22Rv1 (cell line): ENCODE results near the gene STUM.

Experiments used
- H3K27ac ChIP-seq: fragments of 450-650 bp; 2 replicates; pipeline ENCODE4 v1.5.1; 2017
- ZFX ChIP-seq: fragments of 450-650 bp; IDR thresholded peaks from 2 replicates; pipeline ENCODE4 v1.6.1; 2017; ENCODE audit warnings: antibody characterized with exemption, borderline replicate concordance
- TF ChIP-seq, protein P1 (sequence below): fragments of 450-650 bp; IDR thresholded peaks from 2 replicates; pipeline ENCODE4 v1.5.1; 2017; ENCODE audit warnings: mild to moderate bottlenecking

Gene STUM

DNA sequence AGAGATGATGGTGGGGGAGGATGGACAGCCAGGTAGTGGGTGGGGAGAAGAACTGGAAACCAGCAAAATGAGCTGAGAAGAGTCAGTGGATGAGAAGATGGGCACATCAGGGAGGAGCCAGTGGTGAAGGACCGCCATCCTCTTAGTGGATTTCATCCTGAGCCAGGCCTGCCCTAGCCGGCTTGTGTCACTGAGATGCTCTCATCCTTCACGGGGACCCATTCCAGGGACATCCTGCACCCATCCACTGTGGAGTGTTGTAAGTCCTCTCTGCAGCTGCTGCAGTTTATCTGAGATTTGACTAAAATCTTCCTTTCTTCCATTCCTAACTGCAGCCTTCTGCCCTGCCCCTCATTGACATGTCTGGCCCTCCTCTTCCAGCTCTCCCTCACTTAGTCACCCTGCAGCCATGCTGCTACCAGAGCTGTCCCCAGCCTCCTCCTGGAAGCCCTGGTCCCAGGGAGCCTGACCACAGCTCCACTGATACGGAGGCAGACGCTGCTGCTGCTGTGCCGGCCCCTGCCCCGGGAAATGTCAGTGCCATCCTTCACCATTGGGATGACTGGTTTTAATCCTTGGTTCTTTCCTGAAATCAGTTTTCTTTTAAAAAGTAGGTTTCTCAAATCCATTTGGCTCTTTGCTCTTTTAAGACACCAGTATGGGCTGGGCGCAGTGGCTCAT, 33.2 kb downstream of the STUM start:
- no peak overlapping the region for H3K27ac ChIP-seq
- TF ChIP-seq ZFX, result no peak
- TF ChIP-seq, protein P1, sequence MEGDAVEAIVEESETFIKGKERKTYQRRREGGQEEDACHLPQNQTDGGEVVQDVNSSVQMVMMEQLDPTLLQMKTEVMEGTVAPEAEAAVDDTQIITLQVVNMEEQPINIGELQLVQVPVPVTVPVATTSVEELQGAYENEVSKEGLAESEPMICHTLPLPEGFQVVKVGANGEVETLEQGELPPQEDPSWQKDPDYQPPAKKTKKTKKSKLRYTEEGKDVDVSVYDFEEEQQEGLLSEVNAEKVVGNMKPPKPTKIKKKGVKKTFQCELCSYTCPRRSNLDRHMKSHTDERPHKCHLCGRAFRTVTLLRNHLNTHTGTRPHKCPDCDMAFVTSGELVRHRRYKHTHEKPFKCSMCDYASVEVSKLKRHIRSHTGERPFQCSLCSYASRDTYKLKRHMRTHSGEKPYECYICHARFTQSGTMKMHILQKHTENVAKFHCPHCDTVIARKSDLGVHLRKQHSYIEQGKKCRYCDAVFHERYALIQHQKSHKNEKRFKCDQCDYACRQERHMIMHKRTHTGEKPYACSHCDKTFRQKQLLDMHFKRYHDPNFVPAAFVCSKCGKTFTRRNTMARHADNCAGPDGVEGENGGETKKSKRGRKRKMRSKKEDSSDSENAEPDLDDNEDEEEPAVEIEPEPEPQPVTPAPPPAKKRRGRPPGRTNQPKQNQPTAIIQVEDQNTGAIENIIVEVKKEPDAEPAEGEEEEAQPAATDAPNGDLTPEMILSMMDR, result no peak

DNA sequence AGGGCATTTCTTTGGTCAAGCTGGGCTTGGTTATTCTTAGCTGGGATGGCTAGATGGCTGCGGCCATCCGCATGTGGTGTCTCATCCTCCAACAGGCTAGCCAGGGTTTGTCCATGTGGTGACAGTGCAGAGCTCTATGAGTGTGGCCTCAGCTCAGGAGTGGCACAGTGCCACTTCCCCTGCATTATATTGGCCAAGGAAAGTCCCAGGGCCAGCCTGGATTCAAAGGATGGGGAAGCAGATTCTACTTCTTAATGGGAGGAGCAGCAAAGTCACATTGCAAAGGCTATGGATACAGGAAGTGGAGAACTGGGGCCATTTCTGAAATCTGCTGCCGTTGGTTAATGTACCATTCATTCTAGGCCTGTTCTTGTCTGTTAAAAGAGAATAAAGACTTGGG, 34.4 kb downstream of the STUM start:
- H3K27ac ChIP-seq, result no peak overlapping the region
- TF ChIP-seq, protein P1, result no peak
- TF ChIP-seq ZFX, result no peak

DNA sequence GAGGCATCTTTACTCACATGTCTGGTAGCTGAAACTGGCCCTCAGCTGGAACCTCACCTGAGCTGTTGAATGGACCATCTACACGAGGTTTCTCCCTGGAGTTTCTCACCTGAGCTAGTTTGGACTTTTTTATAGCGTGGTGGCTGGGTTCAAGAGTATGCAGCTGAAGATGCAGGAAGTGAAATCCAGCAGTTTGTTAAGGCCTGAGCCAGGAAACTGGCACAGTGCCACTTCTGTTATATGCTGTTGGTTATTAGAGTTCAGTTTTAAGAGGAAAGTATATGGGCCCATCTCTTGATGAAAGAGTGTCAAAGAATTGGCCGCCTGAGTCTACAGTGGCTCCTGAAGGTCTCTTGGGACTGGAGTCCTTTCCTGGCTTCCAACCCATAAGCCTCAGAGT, 35.6 kb downstream of the STUM start:
- H3K27ac ChIP-seq, result no peak overlapping the region
- no peak for TF ChIP-seq ZFX
- TF ChIP-seq, protein P1, result no peak

DNA sequence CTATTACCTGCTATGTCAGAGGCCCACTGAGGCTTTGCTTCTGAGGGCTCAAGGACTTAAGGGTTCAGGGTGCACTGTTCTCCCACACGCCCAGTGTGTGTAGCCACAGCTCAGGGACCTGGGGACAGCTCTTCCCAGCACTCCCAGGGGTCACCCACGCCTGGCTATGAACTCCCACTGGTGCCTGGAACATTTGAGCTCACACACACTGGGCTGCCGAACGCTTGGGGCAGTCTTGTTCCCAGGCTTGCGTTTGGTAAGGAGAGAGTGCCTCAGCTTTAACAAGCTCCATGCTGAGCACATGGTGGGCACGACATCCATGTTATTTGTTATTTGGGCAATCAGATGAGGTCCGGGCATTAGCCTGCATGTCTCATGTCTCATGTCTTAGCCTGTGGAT, 37.6 kb downstream of the STUM start:
- no peak for TF ChIP-seq ZFX
- TF ChIP-seq, protein P1, result no peak
- H3K27ac ChIP-seq, result no peak overlapping the region

DNA sequence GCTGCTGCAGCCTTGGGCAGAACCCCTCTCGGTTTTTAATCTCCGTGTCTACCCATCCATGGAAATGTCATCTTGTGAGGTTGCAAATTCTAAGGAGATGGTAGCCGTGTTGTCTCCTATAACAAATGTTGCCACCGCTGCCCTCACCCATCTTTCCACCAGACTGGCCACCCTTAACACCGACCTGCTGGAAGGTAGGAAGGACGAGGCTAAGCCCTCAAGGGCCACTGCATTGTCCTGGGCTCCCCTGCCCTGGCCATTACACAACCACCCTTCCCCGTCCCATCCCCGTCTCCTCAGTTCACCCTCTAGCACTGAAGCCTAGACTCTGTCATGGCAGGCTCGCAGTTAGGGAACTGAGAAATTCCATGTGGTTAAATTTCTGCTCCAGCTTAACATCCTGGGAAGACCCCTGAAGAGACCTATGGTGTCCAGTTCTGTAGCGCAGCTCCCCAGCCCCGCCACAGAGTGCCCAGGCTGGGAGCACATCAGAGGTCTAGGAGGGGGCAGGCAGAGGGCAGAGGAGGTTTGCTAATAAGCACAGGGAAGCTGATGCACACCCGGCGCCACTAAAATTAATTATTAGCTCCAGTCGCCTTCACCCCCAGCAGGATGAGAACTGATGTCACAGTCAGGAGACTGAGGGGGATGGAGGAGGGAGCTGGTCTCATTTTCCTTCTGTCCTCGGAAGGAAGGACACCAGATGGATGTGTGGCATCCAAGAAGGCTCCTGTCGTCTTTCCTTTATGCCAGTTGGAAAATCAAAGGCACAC, 38.3 kb downstream of the STUM start:
- no peak overlapping the region for H3K27ac ChIP-seq
- TF ChIP-seq, protein P1, result no peak
- TF ChIP-seq ZFX, result no peak

DNA sequence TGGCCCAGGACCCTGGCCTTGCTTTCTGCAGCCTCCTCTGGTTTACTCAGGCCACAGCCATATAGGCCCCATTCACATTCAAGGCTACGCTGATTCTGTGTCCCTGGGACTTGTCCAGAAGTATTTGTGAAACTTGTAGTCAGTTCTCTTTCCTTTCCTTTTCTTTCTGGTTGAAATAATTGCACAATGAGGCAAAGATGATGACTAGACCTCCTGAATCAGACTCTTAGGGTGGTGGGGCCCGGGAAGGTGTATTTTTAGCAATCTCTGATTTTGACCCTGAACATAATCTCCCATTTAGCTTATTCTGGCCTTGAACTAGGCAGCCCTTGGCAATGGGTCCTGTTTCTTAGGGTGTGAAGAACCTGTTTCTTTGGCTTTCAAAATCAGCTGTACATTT, 39.9 kb downstream of the STUM start:
- no peak overlapping the region for H3K27ac ChIP-seq
- TF ChIP-seq, protein P1, result no peak
- no peak for TF ChIP-seq ZFX
